ENCODE results near the gene YIPF1.
"Not testable (repeated sequence)": the region's sequence is repeated elsewhere in the genome, so short reads cannot be mapped to it uniquely, and the experiment has no call there.

The YIPF1 gene

GRCh38 chr1:53837646-53837923, 52.0 kb downstream of the YIPF1 start:
- peak; percentile 64 for DNase-seq

DNA sequence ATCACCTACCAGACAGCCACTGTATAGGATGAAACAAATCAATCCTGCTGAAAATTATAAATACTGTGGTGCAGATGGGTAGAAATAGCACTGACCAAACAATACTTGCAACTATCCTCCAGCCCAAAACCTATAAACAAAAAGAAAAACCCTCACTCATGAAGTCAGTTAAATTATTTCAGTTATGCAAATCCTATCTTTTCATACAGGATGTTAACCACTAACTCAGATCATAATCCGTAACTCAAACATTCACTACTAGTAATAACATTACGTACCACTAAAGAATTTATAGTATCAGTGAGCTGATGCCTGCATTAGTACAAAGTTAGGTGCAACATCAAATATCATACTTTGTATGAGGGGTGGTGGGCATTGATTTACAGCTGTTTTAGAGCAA, 54.1 kb downstream of the YIPF1 start:
- DNase-seq = no peak

DNA sequence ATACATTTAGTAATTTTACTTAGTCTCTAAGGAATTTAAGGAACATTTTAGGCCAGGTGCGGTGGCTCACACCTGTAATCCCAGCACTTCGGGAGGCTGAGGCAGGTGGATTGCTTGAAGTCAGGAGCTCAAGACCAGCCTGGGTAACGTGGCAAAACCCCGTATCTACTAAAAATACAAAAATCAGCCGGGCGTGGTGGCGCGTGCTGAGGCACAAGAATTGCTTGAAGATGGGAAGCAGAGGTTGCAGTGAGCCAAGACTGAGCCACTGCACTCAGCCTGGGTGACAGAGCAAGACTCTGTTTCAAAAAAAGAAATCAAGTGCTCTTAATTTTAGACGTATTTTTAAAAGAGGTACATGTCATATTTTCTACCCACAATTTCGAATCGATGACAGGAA, 54.8 kb downstream of the YIPF1 start:
- no peak for DNase-seq

DNA sequence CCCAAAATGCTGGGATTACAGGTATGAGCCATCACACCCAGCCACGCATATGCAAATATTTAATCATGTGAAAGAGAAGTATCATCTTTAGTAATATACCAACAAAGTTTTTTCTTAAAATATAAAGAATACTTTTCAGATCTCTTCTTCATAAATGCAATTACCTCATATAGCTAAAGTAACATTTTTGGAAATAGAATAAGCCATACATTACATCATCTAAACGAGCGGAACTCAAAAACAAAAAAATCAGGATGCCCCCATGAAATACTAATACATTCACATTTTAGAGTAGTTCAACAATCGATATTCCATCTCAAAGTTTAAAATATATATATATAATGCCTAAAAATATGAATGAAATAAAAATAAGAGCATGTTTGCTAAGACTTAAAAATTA, 56.2 kb downstream of the YIPF1 start:
- DNase-seq = no peak

GRCh38 chr1:53826367-53826766, 63.2 kb downstream of the YIPF1 start:
- DNase-seq = no peak

- DNase-seq = no peak
These were observed 64.3 kb downstream of the YIPF1 start for GRCh38 chr1:53825306-53825705.

GRCh38 chr1:53822931-53823330, 66.7 kb downstream of the YIPF1 start:
- DNase-seq = no peak

DNA sequence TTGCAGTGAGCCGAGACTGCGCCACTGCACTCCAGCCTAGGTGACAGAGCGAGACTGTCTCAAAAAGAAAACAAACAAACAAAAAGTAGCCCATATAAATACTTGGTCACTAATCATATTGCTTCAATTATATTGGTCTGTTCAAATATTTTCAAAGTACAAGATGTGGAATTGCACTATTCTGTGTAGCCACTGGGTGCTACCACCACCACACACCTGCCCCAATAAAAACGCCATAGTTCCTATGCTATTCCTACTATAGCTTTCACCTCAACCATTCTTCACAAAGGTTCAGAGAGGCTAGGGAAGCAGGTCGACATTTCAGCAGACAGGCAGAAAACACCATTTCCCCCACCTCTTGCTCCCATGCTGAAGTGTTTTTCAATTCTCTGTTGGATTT, 68.2 kb downstream of the YIPF1 start:
- DNase-seq = no peak

DNA sequence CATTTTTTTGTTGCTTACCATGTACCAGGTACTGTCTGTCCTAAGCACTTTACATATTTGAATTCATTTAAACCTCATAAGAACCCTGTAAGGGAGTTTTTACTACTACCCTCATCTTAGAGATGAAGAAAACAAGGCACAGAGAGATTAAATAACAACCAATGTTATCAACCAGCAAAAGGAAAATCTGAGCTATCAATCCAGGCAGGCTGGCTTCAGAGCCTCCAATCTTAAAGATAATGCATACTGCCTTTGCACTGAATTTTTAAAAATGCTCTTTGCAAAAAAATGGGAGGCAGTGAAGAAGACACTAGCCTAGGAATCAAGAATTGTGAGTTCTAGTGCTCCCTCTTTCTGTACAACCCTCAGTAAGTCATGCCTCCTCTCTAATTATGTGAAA, 70.2 kb downstream of the YIPF1 start:
- DNase-seq = no peak

DNA sequence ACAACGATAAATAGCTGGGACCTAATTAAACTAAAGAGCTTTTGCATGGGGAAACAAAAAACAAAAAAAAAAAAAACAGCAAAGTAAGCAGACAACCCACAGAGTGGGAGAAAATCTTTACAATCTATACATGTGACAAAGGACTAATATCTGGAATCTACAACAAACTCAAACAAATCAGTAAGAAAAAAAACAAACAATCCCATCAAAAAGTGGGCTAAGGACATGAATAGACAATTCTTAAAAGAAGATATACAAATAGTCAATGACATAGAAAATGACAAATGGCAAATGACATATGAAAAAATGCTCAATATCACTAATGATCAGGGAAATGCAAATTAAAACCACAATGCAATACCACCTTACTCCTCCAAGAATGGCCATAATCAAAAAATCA, 73.0 kb downstream of the YIPF1 start:
- not testable (repeated sequence) for DNase-seq

GRCh38 chr1:53815484-53815883, 74.1 kb downstream of the YIPF1 start:
- DNase-seq = not testable (repeated sequence)

- no peak for DNase-seq
These were observed 78.2 kb downstream of the YIPF1 start for GRCh38 chr1:53811414-53811851.

GRCh38 chr1:53810497-53810896, 79.1 kb downstream of the YIPF1 start:
- no peak for DNase-seq

DNA sequence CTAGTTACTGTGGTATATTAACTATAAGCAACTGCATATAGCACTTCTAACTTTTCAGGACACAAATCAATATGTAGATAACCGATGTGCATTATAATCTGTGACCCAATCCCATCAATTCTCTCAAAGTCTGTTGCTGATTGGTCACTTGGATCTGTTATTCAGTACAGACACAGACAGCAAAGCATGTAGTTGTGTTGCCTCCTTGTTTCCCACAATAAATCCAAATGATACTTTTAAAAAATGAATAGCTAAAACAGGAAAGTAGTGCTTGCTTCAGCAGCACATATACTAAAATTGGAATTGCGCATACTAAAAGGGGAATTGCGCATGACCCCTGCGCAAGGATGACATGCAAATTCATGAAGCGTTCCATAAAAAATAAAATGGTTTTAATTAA, 79.6 kb downstream of the YIPF1 start:
- no peak for DNase-seq

DNA sequence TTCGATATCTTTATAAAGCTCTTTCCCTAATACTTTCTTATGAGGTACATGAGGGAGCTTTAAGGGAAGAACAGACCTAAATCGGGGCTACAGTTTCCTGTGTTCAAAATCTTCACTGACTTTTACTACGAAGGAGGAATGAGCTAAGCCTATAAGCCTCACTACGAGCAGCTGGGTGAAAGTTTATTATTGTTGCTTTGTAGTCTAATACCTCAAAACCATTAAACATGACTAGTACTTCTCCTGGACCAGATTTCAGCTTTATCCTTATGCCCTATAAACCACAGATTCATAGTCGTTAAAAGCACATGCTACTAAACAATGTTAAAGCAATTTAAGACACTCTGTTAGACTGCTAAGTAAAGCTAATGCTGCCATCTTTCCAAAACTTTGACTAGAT, 81.7 kb downstream of the YIPF1 start:
- no peak for DNase-seq

GRCh38 chr1:53804791-53805505, 84.6 kb downstream of the YIPF1 start:
- no peak for DNase-seq

- no peak for DNase-seq
These were observed 85.4 kb downstream of the YIPF1 start for GRCh38 chr1:53804181-53804580.

All from NCI-H2029 treated with DMSO at 0.1 percent for 48 hours (cell line).